ENCODE data around the gene SPATA21.

The SPATA21 gene

GRCh38 chr1:16449065-16449464, 11.8 kb upstream of the SPATA21 start:
- Histone ChIP-seq H4K20me1 (ENCODE audit: insufficient read depth, low read length) (peaks cover 22% of the 10 kb centered on the region), H3K4me3 (ENCODE audit: low read depth in 1 of 2, low read length in 2 of 2) (no peak overlapping the region), H3K9ac (ENCODE audit: low read depth, low read length) (no peak overlapping the region), H3K4me1 (ENCODE audit: insufficient read depth, low read length) (no peaks in the 10 kb centered on the region), H2AFZ (ENCODE audit: low read depth, low read length) (no peak overlapping the region), H3K36me3 (ENCODE audit: insufficient read depth, low read length) (peaks cover 86% of the 10 kb centered on the region), H3K4me2 (ENCODE audit: insufficient read depth, low read length) (no peak overlapping the region), H3K27me3 (ENCODE audit: insufficient read depth, low read length, poor library complexity) (no peaks in the 10 kb centered on the region), H3K79me2 (ENCODE audit: insufficient read depth, low read length) (peaks cover 39% of the 10 kb centered on the region), H3K27ac (ENCODE audit: low read length) (no peak overlapping the region), H3K9me3 (ENCODE audit: insufficient read depth, low read length, severe bottlenecking) (no peaks in the 10 kb centered on the region)
- TF ChIP-seq, protein P1, sequence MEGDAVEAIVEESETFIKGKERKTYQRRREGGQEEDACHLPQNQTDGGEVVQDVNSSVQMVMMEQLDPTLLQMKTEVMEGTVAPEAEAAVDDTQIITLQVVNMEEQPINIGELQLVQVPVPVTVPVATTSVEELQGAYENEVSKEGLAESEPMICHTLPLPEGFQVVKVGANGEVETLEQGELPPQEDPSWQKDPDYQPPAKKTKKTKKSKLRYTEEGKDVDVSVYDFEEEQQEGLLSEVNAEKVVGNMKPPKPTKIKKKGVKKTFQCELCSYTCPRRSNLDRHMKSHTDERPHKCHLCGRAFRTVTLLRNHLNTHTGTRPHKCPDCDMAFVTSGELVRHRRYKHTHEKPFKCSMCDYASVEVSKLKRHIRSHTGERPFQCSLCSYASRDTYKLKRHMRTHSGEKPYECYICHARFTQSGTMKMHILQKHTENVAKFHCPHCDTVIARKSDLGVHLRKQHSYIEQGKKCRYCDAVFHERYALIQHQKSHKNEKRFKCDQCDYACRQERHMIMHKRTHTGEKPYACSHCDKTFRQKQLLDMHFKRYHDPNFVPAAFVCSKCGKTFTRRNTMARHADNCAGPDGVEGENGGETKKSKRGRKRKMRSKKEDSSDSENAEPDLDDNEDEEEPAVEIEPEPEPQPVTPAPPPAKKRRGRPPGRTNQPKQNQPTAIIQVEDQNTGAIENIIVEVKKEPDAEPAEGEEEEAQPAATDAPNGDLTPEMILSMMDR (IDR thresholded peaks at IDR 0.05; ENCODE audit: borderline replicate concordance, extremely low read depth, low read length, poor library complexity, severe bottlenecking): no peak
- no peak for TF ChIP-seq EZH2 (IDR thresholded peaks at IDR 0.05; ENCODE audit: borderline replicate concordance, low read depth, low read length, severe bottlenecking)
- ATAC-seq (ENCODE audit: insufficient read depth, low read depth) (no peak), DNase-seq (no peak)

DNA sequence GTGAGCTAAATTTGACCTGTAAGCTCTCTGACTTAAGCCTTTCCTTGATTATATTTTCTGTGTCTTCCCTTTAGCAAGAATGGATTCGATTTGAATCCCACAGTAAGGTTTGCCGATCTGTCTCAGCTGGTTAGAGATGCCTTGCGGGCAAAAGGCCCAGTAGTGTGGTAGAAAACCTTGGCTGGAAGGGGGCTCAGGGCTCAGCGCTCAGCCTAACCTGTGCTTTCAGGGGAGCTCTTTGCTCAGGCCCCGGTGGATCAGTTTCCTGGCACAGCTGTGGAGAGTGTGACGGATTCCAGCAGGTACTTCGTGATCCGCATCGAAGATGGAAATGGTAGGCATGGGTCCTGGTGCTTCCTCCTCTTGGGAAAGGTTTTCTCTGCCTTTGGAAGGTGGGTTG, 10.4 kb upstream of the SPATA21 start:
- Histone ChIP-seq H3K79me2 (ENCODE audit: insufficient read depth, low read length) (peaks cover 50% of the 10 kb centered on the region), H3K4me1 (ENCODE audit: insufficient read depth, low read length) (peaks cover 3% of the 10 kb centered on the region; the same call in 1 of the 2 replicates), H3K9ac (ENCODE audit: low read depth, low read length) (no peak overlapping the region), H3K36me3 (ENCODE audit: insufficient read depth, low read length) (peaks cover 89% of the 10 kb centered on the region), H3K4me2 (ENCODE audit: insufficient read depth, low read length) (no peak overlapping the region), H3K9me3 (ENCODE audit: insufficient read depth, low read length, severe bottlenecking) (no peaks in the 10 kb centered on the region), H3K27me3 (ENCODE audit: insufficient read depth, low read length, poor library complexity) (no peaks in the 10 kb centered on the region), H3K27ac (ENCODE audit: low read length) (no peak overlapping the region), H3K4me3 (ENCODE audit: low read depth in 1 of 2, low read length in 2 of 2) (no peak overlapping the region), H2AFZ (ENCODE audit: low read depth, low read length) (no peak overlapping the region), H4K20me1 (ENCODE audit: insufficient read depth, low read length) (peaks cover 26% of the 10 kb centered on the region)
- TF ChIP-seq, protein P1 (IDR thresholded peaks at IDR 0.05; ENCODE audit: borderline replicate concordance, extremely low read depth, low read length, poor library complexity, severe bottlenecking): no peak
- no peak for TF ChIP-seq EZH2 (IDR thresholded peaks at IDR 0.05; ENCODE audit: borderline replicate concordance, low read depth, low read length, severe bottlenecking)
- no peak for DNase-seq
- no peak for ATAC-seq (ENCODE audit: insufficient read depth, low read depth)

DNA sequence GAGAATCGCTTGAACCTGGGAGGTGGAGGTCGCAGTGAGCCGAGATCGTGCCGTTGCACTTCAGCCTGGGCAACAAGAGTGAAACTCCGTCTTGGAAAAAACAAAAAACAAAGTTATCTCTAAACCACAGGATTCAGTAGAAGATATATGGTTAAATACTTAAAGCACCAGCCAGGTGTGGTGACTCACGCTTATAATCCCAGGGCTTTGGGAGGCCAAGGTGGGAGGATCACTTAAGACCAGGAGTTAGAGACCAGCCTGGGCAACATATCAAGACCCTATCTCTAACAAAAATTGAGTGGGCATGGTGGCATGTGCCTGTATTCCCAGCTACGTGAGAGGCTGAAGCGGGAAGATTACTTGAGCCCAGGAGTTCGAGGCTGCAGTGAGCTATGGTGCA, 8.9 kb upstream of the SPATA21 start:
- DNase-seq (no peak), ATAC-seq (ENCODE audit: insufficient read depth, low read depth) (no peak)
- Histone ChIP-seq H3K27me3 (ENCODE audit: insufficient read depth, low read length, poor library complexity) (no peaks in the 10 kb centered on the region), H3K27ac (ENCODE audit: low read length) (no peak overlapping the region), H3K36me3 (ENCODE audit: insufficient read depth, low read length) (peaks cover 80% of the 10 kb centered on the region), H3K4me3 (ENCODE audit: low read depth in 1 of 2, low read length in 2 of 2) (no peak overlapping the region), H2AFZ (ENCODE audit: low read depth, low read length) (no peak overlapping the region), H3K4me1 (ENCODE audit: insufficient read depth, low read length) (peaks cover 19% of the 10 kb centered on the region), H3K9me3 (ENCODE audit: insufficient read depth, low read length, severe bottlenecking) (no peaks in the 10 kb centered on the region), H3K4me2 (ENCODE audit: insufficient read depth, low read length) (no peak overlapping the region), H3K9ac (ENCODE audit: low read depth, low read length) (no peak overlapping the region), H4K20me1 (ENCODE audit: insufficient read depth, low read length) (peaks cover 23% of the 10 kb centered on the region), H3K79me2 (ENCODE audit: insufficient read depth, low read length) (peaks cover 60% of the 10 kb centered on the region)
- TF ChIP-seq, protein P1 (IDR thresholded peaks at IDR 0.05; ENCODE audit: borderline replicate concordance, extremely low read depth, low read length, poor library complexity, severe bottlenecking): no peak
- TF ChIP-seq EZH2 (IDR thresholded peaks at IDR 0.05; ENCODE audit: borderline replicate concordance, low read depth, low read length, severe bottlenecking): no peak

DNA sequence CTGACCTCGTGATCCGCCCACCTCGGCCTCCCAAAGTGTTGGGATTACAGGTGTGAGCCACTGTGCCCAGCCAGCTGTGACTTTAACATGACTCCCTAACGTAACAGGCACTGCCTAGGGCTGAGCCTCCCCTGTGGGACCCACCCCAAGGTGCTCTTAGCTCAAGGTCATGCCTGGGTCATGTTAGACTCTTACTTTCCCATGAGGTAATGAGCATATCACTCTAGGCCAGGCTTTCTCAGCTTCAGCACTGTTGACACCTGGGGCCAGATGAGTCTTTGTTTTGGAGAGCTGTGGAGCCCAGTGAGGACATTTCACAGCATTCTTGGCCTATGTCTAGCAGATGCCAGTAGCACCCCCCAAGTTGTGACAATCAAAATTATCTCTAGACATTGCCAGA, 7.8 kb upstream of the SPATA21 start:
- no peak overlapping the region for H3K4me3 ChIP-seq (ENCODE audit: low read depth in 1 of 2, low read length in 2 of 2)
- H3K4me1 ChIP-seq (ENCODE audit: insufficient read depth, low read length): peaks cover 22% of the 10 kb centered on the region
- no peak overlapping the region for H3K9ac ChIP-seq (ENCODE audit: low read depth, low read length)
- H2AFZ ChIP-seq (ENCODE audit: low read depth, low read length): no peak overlapping the region
- no peak overlapping the region for H3K27ac ChIP-seq (ENCODE audit: low read length)
- peaks cover 73% of the 10 kb centered on the region for H3K36me3 ChIP-seq (ENCODE audit: insufficient read depth, low read length)
- TF ChIP-seq EZH2 (IDR thresholded peaks at IDR 0.05; ENCODE audit: borderline replicate concordance, low read depth, low read length, severe bottlenecking): no peak
- TF ChIP-seq, protein P1 (IDR thresholded peaks at IDR 0.05; ENCODE audit: borderline replicate concordance, extremely low read depth, low read length, poor library complexity, severe bottlenecking): no peak
- peaks cover 23% of the 10 kb centered on the region for H4K20me1 ChIP-seq (ENCODE audit: insufficient read depth, low read length)
- ATAC-seq (ENCODE audit: insufficient read depth, low read depth): no peak
- H3K27me3 ChIP-seq (ENCODE audit: insufficient read depth, low read length, poor library complexity): no peaks in the 10 kb centered on the region
- no peaks in the 10 kb centered on the region for H3K9me3 ChIP-seq (ENCODE audit: insufficient read depth, low read length, severe bottlenecking)
- DNase-seq: no peak
- peaks cover 63% of the 10 kb centered on the region for H3K79me2 ChIP-seq (ENCODE audit: insufficient read depth, low read length)
- no peak overlapping the region for H3K4me2 ChIP-seq (ENCODE audit: insufficient read depth, low read length)

Measured in DND-41 (cell line).